GM21447 (cell line): ENCODE results near the gene GPC3.
"Not testable (repeated sequence)": the region's sequence is repeated elsewhere in the genome, so short reads cannot be mapped to it uniquely, and the experiment has no call there.

Experiments
- ATAC-seq: cut with Tn5 transposase; IDR thresholded peaks from one replicate; pipeline ENCODE4 v1.9.1; 2021; ENCODE audit not compliant: unreplicated experiment

Gene GPC3

GRCh38 chrX:133985164-133985966, at the start of gene GPC3:
TSS of gene GPC3 (minus strand) at chrX:133985594.
- ATAC-seq = peak; percentile 67

GRCh38 chrX:134032441-134032840, 47.0 kb upstream of the GPC3 start:
- no peak for ATAC-seq

GRCh38 chrX:134026565-134027311, 41.3 kb upstream of the GPC3 start:
- ATAC-seq = peak; percentile 48

- ATAC-seq = no peak
These were observed 40.7 kb upstream of the GPC3 start for GRCh38 chrX:134025986-134026545.

GRCh38 chrX:134024686-134025377, 39.4 kb upstream of the GPC3 start:
- no peak for ATAC-seq

GRCh38 chrX:134023851-134024281, 38.5 kb upstream of the GPC3 start:
- no peak for ATAC-seq

GRCh38 chrX:134020910-134021309, 35.5 kb upstream of the GPC3 start:
- no peak for ATAC-seq

- ATAC-seq = no peak
These were observed 34.3 kb upstream of the GPC3 start for GRCh38 chrX:134019567-134020206.

- not testable (repeated sequence) for ATAC-seq
These were observed 30.9 kb upstream of the GPC3 start for GRCh38 chrX:134016309-134016708.

- ATAC-seq = not testable (repeated sequence)
These were observed 30.1 kb upstream of the GPC3 start for GRCh38 chrX:134015510-134015909.

- ATAC-seq = no peak
These were observed 28.1 kb upstream of the GPC3 start for GRCh38 chrX:134013524-134013923.

- no peak for ATAC-seq
These were observed 27.7 kb upstream of the GPC3 start for GRCh38 chrX:134013092-134013497.

GRCh38 chrX:134010690-134011089, 25.3 kb upstream of the GPC3 start:
- ATAC-seq = no peak

- ATAC-seq = no peak
These were observed 22.3 kb upstream of the GPC3 start for GRCh38 chrX:134007716-134008115.

- ATAC-seq = no peak
These were observed 21.2 kb upstream of the GPC3 start for GRCh38 chrX:134006484-134007161.

- no peak for ATAC-seq
These were observed 18.7 kb upstream of the GPC3 start for GRCh38 chrX:134004084-134004483.

- no peak for ATAC-seq
These were observed 17.7 kb upstream of the GPC3 start for GRCh38 chrX:134002921-134003615.

GRCh38 chrX:134000260-134001245, 15.2 kb upstream of the GPC3 start:
- no peak for ATAC-seq
